ENCODE measurements around the gene GLRX3.

Gene GLRX3

DNA sequence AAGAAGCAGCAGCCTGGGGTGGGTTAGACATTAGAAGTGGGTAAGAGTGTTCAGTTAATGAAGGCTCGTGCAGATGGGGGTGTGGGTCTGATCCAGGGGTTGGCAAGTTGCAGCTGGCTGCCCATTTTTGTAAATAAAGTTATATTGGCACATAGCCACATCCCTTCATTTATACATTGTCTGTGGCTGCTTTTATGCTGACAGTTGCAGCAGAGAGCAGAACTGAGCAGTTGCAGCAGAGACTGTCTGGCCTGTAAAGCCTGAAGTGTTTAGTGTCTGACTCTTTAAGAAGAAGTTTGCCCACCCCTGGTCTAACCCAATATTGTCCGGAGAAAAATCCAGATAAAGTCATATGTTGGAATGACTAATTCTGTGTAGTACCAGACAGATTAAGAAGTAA lies 38.1 kb downstream of the GLRX3 start:
- no peak overlapping the region for H3K4me3 ChIP-seq (ENCODE audit: low read length)
- peaks cover 4% of the 10 kb centered on the region for H3K4me1 ChIP-seq (ENCODE audit: control insufficient read depth, low read depth, low read length)
- no peaks in the 10 kb centered on the region for H3K9me3 ChIP-seq (ENCODE audit: control insufficient read depth, low read depth, low read length)
- H3K9ac ChIP-seq (ENCODE audit: low read length): no peak overlapping the region
- no peak overlapping the region for H3K27ac ChIP-seq (ENCODE audit: low read length)
- H3K27me3 ChIP-seq (ENCODE audit: control insufficient read depth, insufficient read depth, low read length): no peaks in the 10 kb centered on the region
- peaks cover 32% of the 10 kb centered on the region for H3K36me3 ChIP-seq (ENCODE audit: control insufficient read depth, low read depth, low read length)

DNA sequence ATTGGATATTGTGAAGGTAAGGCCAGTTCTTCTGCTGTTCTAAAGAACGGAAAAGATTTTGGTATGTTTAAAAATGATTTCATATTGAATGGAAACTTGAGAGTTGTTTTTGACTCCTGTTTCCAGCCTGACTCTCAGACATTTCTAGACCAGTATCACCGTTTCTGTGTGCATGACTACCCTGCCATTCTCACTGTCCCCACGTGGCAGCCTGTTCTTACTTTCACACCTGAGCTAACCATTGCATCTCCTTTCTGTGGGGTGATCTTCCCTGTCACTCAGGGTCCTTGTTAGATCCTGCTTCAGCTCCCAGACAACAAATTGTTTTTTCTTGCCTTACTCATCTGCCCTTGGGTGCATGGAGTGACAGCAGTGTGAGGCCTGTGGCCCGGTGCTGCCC lies 38.9 kb downstream of the GLRX3 start:
- Histone ChIP-seq H3K27me3 (ENCODE audit: control insufficient read depth, insufficient read depth, low read length) (no peaks in the 10 kb centered on the region), H3K36me3 (ENCODE audit: control insufficient read depth, low read depth, low read length) (peaks cover 27% of the 10 kb centered on the region), H3K4me1 (ENCODE audit: control insufficient read depth, low read depth, low read length) (no peaks in the 10 kb centered on the region), H3K9ac (ENCODE audit: low read length) (no peak overlapping the region), H3K27ac (ENCODE audit: low read length) (no peak overlapping the region), H3K9me3 (ENCODE audit: control insufficient read depth, low read depth, low read length) (no peaks in the 10 kb centered on the region), H3K4me3 (ENCODE audit: low read length) (no peak overlapping the region)

DNA sequence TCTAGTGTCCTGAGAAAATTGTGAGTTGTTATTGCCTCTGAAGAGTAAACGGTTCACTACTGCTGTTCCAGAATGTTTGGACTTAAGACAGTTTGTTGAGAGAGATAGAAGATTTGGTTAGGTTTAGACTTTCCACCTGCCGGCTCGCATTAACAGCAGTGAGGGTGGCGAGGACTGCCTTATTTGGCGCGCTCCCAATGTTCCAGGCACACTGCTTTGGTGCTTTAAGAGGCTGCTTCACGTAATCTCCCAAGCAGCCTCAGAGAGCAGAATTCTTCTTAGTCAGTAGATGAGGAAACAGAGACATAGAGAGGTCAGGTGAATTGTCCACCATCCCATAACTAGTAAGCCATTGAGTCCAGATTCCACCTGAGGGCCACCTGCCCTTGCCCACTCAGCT lies 41.1 kb downstream of the GLRX3 start:
- Histone ChIP-seq H3K27me3 (ENCODE audit: control insufficient read depth, insufficient read depth, low read length) (no peaks in the 10 kb centered on the region), H3K9me3 (ENCODE audit: control insufficient read depth, low read depth, low read length) (no peaks in the 10 kb centered on the region), H3K36me3 (ENCODE audit: control insufficient read depth, low read depth, low read length) (peaks cover 38% of the 10 kb centered on the region), H3K27ac (ENCODE audit: low read length) (no peak overlapping the region), H3K9ac (ENCODE audit: low read length) (no peak overlapping the region), H3K4me1 (ENCODE audit: control insufficient read depth, low read depth, low read length) (no peaks in the 10 kb centered on the region), H3K4me3 (ENCODE audit: low read length) (no peak overlapping the region)

GRCh38 chr10:130179640-130180039 lies 43.4 kb downstream of the GLRX3 start:
- Histone ChIP-seq H3K36me3 (ENCODE audit: control insufficient read depth, low read depth, low read length) (peaks cover 50% of the 10 kb centered on the region), H3K27ac (ENCODE audit: low read length) (no peak overlapping the region), H3K9me3 (ENCODE audit: control insufficient read depth, low read depth, low read length) (no peaks in the 10 kb centered on the region), H3K4me3 (ENCODE audit: low read length) (no peak overlapping the region), H3K9ac (ENCODE audit: low read length) (no peak overlapping the region), H3K27me3 (ENCODE audit: control insufficient read depth, insufficient read depth, low read length) (no peaks in the 10 kb centered on the region), H3K4me1 (ENCODE audit: control insufficient read depth, low read depth, low read length) (no peaks in the 10 kb centered on the region)

GRCh38 chr10:130180416-130180815 lies 44.2 kb downstream of the GLRX3 start:
- H3K9ac ChIP-seq (ENCODE audit: low read length): no peak overlapping the region
- no peak overlapping the region for H3K4me3 ChIP-seq (ENCODE audit: low read length)
- no peaks in the 10 kb centered on the region for H3K4me1 ChIP-seq (ENCODE audit: control insufficient read depth, low read depth, low read length)
- H3K9me3 ChIP-seq (ENCODE audit: control insufficient read depth, low read depth, low read length): no peaks in the 10 kb centered on the region
- H3K27me3 ChIP-seq (ENCODE audit: control insufficient read depth, insufficient read depth, low read length): no peaks in the 10 kb centered on the region
- H3K36me3 ChIP-seq (ENCODE audit: control insufficient read depth, low read depth, low read length): peaks cover 50% of the 10 kb centered on the region
- no peak overlapping the region for H3K27ac ChIP-seq (ENCODE audit: low read length)

- H3K9ac ChIP-seq (ENCODE audit: low read length): no peak overlapping the region
- H3K4me3 ChIP-seq (ENCODE audit: low read length): no peak overlapping the region
- H3K9me3 ChIP-seq (ENCODE audit: control insufficient read depth, low read depth, low read length): no peaks in the 10 kb centered on the region
- no peaks in the 10 kb centered on the region for H3K27me3 ChIP-seq (ENCODE audit: control insufficient read depth, insufficient read depth, low read length)
- no peak overlapping the region for H3K27ac ChIP-seq (ENCODE audit: low read length)
- no peaks in the 10 kb centered on the region for H3K4me1 ChIP-seq (ENCODE audit: control insufficient read depth, low read depth, low read length)
- peaks cover 49% of the 10 kb centered on the region for H3K36me3 ChIP-seq (ENCODE audit: control insufficient read depth, low read depth, low read length)
Measured at GRCh38 chr10:130181858-130182257, 45.7 kb downstream of the GLRX3 start.

GRCh38 chr10:130185591-130185990 lies 49.4 kb downstream of the GLRX3 start:
- Histone ChIP-seq H3K4me3 (ENCODE audit: low read length) (no peak overlapping the region), H3K9me3 (ENCODE audit: control insufficient read depth, low read depth, low read length) (no peaks in the 10 kb centered on the region), H3K4me1 (ENCODE audit: control insufficient read depth, low read depth, low read length) (no peaks in the 10 kb centered on the region), H3K27me3 (ENCODE audit: control insufficient read depth, insufficient read depth, low read length) (no peaks in the 10 kb centered on the region), H3K36me3 (ENCODE audit: control insufficient read depth, low read depth, low read length) (peaks cover 42% of the 10 kb centered on the region), H3K27ac (ENCODE audit: low read length) (no peak overlapping the region), H3K9ac (ENCODE audit: low read length) (no peak overlapping the region)

GRCh38 chr10:130188195-130189175 lies 52.3 kb downstream of the GLRX3 start:
- Histone ChIP-seq H3K36me3 (ENCODE audit: control insufficient read depth, low read depth, low read length) (peaks cover 17% of the 10 kb centered on the region), H3K4me1 (ENCODE audit: control insufficient read depth, low read depth, low read length) (no peaks in the 10 kb centered on the region), H3K9me3 (ENCODE audit: control insufficient read depth, low read depth, low read length) (no peaks in the 10 kb centered on the region), H3K9ac (ENCODE audit: low read length) (no peak overlapping the region), H3K27me3 (ENCODE audit: control insufficient read depth, insufficient read depth, low read length) (peaks cover 6% of the 10 kb centered on the region), H3K4me3 (ENCODE audit: low read length) (no peak overlapping the region), H3K27ac (ENCODE audit: low read length) (no peak overlapping the region)

GRCh38 chr10:130189608-130190054 lies 53.4 kb downstream of the GLRX3 start:
- H3K27ac ChIP-seq (ENCODE audit: low read length): no peak overlapping the region
- no peak overlapping the region for H3K4me3 ChIP-seq (ENCODE audit: low read length)
- no peak overlapping the region for H3K9ac ChIP-seq (ENCODE audit: low read length)
- H3K4me1 ChIP-seq (ENCODE audit: control insufficient read depth, low read depth, low read length): peaks cover 6% of the 10 kb centered on the region
- peaks cover 6% of the 10 kb centered on the region for H3K27me3 ChIP-seq (ENCODE audit: control insufficient read depth, insufficient read depth, low read length)
- H3K9me3 ChIP-seq (ENCODE audit: control insufficient read depth, low read depth, low read length): no peaks in the 10 kb centered on the region
- H3K36me3 ChIP-seq (ENCODE audit: control insufficient read depth, low read depth, low read length): peaks cover 6% of the 10 kb centered on the region

GRCh38 chr10:130190055-130190736 lies 54.0 kb downstream of the GLRX3 start:
- Histone ChIP-seq H3K4me3 (ENCODE audit: low read length) (peak overlapping the region; percentile 55), H3K27ac (ENCODE audit: low read length) (no peak overlapping the region), H3K36me3 (ENCODE audit: control insufficient read depth, low read depth, low read length) (no peaks in the 10 kb centered on the region), H3K27me3 (ENCODE audit: control insufficient read depth, insufficient read depth, low read length) (peaks cover 6% of the 10 kb centered on the region), H3K9ac (ENCODE audit: low read length) (peak overlapping the region; percentile 45), H3K9me3 (ENCODE audit: control insufficient read depth, low read depth, low read length) (no peaks in the 10 kb centered on the region), H3K4me1 (ENCODE audit: control insufficient read depth, low read depth, low read length) (peaks cover 6% of the 10 kb centered on the region)

DNA sequence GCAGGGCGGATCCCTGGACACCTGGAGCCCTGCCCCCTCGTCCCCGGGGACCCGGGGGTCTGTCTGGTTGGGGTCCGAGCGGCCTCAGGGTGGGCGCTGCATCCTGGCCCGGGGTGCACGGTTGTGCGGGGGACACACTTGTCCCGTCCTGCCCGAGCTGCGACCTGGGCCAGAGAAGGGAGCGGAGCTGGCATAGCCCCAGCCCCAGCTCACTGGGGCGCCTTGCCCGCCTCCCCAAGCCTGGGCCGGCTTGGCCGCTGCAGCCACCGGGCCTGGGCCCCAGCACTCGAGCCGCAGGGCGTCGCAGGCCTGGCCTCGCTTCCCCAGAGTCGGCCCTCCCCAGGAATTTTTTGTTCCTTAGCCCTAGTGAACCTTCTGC lies 54.5 kb downstream of the GLRX3 start:
- no peak overlapping the region for H3K27ac ChIP-seq (ENCODE audit: low read length)
- H3K4me3 ChIP-seq (ENCODE audit: low read length): peak overlapping the region; percentile 55
- peak overlapping the region; percentile 45 for H3K9ac ChIP-seq (ENCODE audit: low read length)
- peaks cover 6% of the 10 kb centered on the region for H3K27me3 ChIP-seq (ENCODE audit: control insufficient read depth, insufficient read depth, low read length)
- peaks cover 6% of the 10 kb centered on the region for H3K4me1 ChIP-seq (ENCODE audit: control insufficient read depth, low read depth, low read length)
- no peaks in the 10 kb centered on the region for H3K9me3 ChIP-seq (ENCODE audit: control insufficient read depth, low read depth, low read length)
- H3K36me3 ChIP-seq (ENCODE audit: control insufficient read depth, low read depth, low read length): no peaks in the 10 kb centered on the region
